ENCODE results near the gene SENP5.
A peak's percentile ranks its signal among the peaks of the same experiment; 100 is the strongest.

The SENP5 gene

GRCh38 chr3:196948442-196949284 lies 80.9 kb downstream of the SENP5 start:
- no peak for DNase-seq (ENCODE audit: low read depth, low spot score)
- peak; percentile 32 for TF ChIP-seq CTCF (IDR thresholded peaks at IDR 0.05; ENCODE audit: low read depth, low read length)
- in situ Hi-C loops (cut with HindIII; ENCODE audit: low sequenced_read_pairs), result no loop called here

GRCh38 chr3:196949285-196949619 lies 81.5 kb downstream of the SENP5 start:
- in situ Hi-C loops (cut with HindIII; ENCODE audit: low sequenced_read_pairs), result no loop called here
- DNase-seq (ENCODE audit: low read depth, low spot score), result no peak
- H3K4me3 ChIP-seq (ENCODE audit: low read depth, low read length), result no peak overlapping the region
- no peak for TF ChIP-seq CTCF (IDR thresholded peaks at IDR 0.05; ENCODE audit: low read depth, low read length)

More at GRCh38 chr3:196948442-196949284, 80.9 kb downstream of the SENP5 start:
- no peak overlapping the region for H3K4me3 ChIP-seq (ENCODE audit: low read depth, low read length)

GRCh38 chr3:196949750-196950149 lies 82.0 kb downstream of the SENP5 start:
- H3K4me3 ChIP-seq (ENCODE audit: low read depth, low read length), result no peak overlapping the region
- in situ Hi-C loops (cut with HindIII; ENCODE audit: low sequenced_read_pairs), result no loop called here
- no peak for DNase-seq (ENCODE audit: low read depth, low spot score)
- TF ChIP-seq CTCF (IDR thresholded peaks at IDR 0.05; ENCODE audit: low read depth, low read length), result no peak

- no peak overlapping the region for H3K4me3 ChIP-seq (ENCODE audit: low read depth, low read length)
- no peak for TF ChIP-seq CTCF (IDR thresholded peaks at IDR 0.05; ENCODE audit: low read depth, low read length)
- no peak for DNase-seq (ENCODE audit: low read depth, low spot score)
- in situ Hi-C loops (cut with HindIII; ENCODE audit: low sequenced_read_pairs), result no loop called here
These were observed 83.7 kb downstream of the SENP5 start for GRCh38 chr3:196951371-196951770.

- no peak overlapping the region for H3K4me3 ChIP-seq (ENCODE audit: low read depth, low read length)
- DNase-seq (ENCODE audit: low read depth, low spot score), result no peak
- no peak for TF ChIP-seq CTCF (IDR thresholded peaks at IDR 0.05; ENCODE audit: low read depth, low read length)
- in situ Hi-C loops (cut with HindIII; ENCODE audit: low sequenced_read_pairs), result no loop called here
These were observed 87.1 kb downstream of the SENP5 start for GRCh38 chr3:196954832-196955231.

- H3K4me3 ChIP-seq (ENCODE audit: low read depth, low read length), result no peak overlapping the region
- TF ChIP-seq CTCF (IDR thresholded peaks at IDR 0.05; ENCODE audit: low read depth, low read length), result no peak
- no peak for DNase-seq (ENCODE audit: low read depth, low spot score)
- in situ Hi-C loops (cut with HindIII; ENCODE audit: low sequenced_read_pairs), result no loop called here
These were observed 94.6 kb downstream of the SENP5 start for GRCh38 chr3:196962108-196962929.

Measured in astrocyte of the spinal cord (primary cell).